ENCODE data around the gene MALRD1.

Gene MALRD1

GRCh38 chr10:19247843-19248242, 199.2 kb downstream of the MALRD1 start:
- H3K4me3 ChIP-seq (ENCODE audit: low read depth, low read length): no peak overlapping the region
- in situ Hi-C loops (cut with HindIII; ENCODE audit: low sequenced_read_pairs): no loop called here
- no peak for DNase-seq (ENCODE audit: low read depth, low spot score)
- TF ChIP-seq CTCF (IDR thresholded peaks at IDR 0.05; ENCODE audit: low read depth, low read length): no peak

GRCh38 chr10:19250546-19250945, 201.9 kb downstream of the MALRD1 start:
- TF ChIP-seq CTCF (IDR thresholded peaks at IDR 0.05; ENCODE audit: low read depth, low read length): no peak
- DNase-seq (ENCODE audit: low read depth, low spot score): no peak
- no peak overlapping the region for H3K4me3 ChIP-seq (ENCODE audit: low read depth, low read length)
- in situ Hi-C loops (cut with HindIII; ENCODE audit: low sequenced_read_pairs): no loop called here

DNA sequence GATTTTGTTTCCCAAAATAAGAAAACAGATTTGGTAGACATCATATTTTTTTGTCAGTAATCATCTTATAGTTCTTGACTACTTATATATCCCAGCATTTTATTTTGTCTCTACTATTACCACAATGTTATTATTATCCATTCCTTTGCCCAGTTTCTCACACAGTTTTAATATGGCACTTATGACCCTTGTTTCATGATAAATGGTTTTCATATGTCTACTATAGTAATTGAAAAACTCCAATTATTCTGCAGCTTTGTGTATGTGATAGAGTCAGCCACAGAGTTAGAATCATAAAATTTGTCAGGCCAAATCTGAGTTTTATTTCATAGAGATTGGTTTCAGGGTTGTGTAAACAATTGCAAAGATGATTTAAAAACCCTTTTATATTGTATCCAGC, 203.9 kb downstream of the MALRD1 start:
- in situ Hi-C loops (cut with HindIII; ENCODE audit: low sequenced_read_pairs): no loop called here
- TF ChIP-seq CTCF (IDR thresholded peaks at IDR 0.05; ENCODE audit: low read depth, low read length): no peak
- no peak overlapping the region for H3K4me3 ChIP-seq (ENCODE audit: low read depth, low read length)
- no peak for DNase-seq (ENCODE audit: low read depth, low spot score)

GRCh38 chr10:19256331-19256730, 207.7 kb downstream of the MALRD1 start:
- in situ Hi-C loops (cut with HindIII; ENCODE audit: low sequenced_read_pairs): no loop called here
- H3K4me3 ChIP-seq (ENCODE audit: low read depth, low read length): no peak overlapping the region
- no peak for TF ChIP-seq CTCF (IDR thresholded peaks at IDR 0.05; ENCODE audit: low read depth, low read length)
- DNase-seq (ENCODE audit: low read depth, low spot score): no peak

- TF ChIP-seq CTCF (IDR thresholded peaks at IDR 0.05; ENCODE audit: low read depth, low read length): no peak
- no peak overlapping the region for H3K4me3 ChIP-seq (ENCODE audit: low read depth, low read length)
- no peak for DNase-seq (ENCODE audit: low read depth, low spot score)
- in situ Hi-C loops (cut with HindIII; ENCODE audit: low sequenced_read_pairs): no loop called here
Observed at GRCh38 chr10:19263262-19263661, 214.7 kb downstream of the MALRD1 start.

GRCh38 chr10:19283285-19283684, 234.7 kb downstream of the MALRD1 start:
- no peak for TF ChIP-seq CTCF (IDR thresholded peaks at IDR 0.05; ENCODE audit: low read depth, low read length)
- no peak overlapping the region for H3K4me3 ChIP-seq (ENCODE audit: low read depth, low read length)
- in situ Hi-C loops (cut with HindIII; ENCODE audit: low sequenced_read_pairs): no loop called here
- no peak for DNase-seq (ENCODE audit: low read depth, low spot score)

DNA sequence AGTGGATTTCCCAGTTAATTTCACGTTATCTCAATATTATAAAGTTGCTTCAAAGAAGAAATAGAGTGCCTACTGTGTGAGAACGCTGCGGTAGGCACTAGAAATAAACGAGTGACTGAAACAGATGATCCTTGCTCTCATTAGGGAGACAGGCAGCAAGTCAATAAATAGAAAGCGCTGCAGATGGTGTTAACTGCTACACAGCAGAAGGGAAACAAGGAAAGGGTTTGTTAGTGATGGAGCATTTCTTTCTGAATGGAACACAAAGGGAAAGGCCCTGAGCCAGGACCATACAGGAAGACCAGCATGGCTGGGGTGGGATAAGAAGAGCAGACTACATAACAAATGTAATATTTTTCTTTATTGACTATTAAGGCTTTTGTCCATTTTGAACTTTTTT, 235.2 kb downstream of the MALRD1 start:
- H3K4me3 ChIP-seq (ENCODE audit: low read depth, low read length): no peak overlapping the region
- no peak for TF ChIP-seq CTCF (IDR thresholded peaks at IDR 0.05; ENCODE audit: low read depth, low read length)
- in situ Hi-C loops (cut with HindIII; ENCODE audit: low sequenced_read_pairs): no loop called here
- DNase-seq (ENCODE audit: low read depth, low spot score): no peak

Data from astrocyte of the spinal cord (primary cell).